C4-2B (cell line): ENCODE data around the gene RPS6KA6.

Experiments
- CTCF ChIP-seq: fragments of 450-650 bp; conservative IDR thresholded peaks from 2 replicates; pipeline ENCODE4 v1.5.1; 2017; ENCODE audit warnings: mild to moderate bottlenecking
- ZFX ChIP-seq: fragments of 450-650 bp; IDR thresholded peaks from 2 replicates; pipeline ENCODE4 v1.6.1; 2017

GRCh38 chrX:84168574-84168973, 19.4 kb downstream of the RPS6KA6 start:
- TF ChIP-seq CTCF (no peak), ZFX (no peak)
